ENCODE data around the gene P2RY1.

GRCh38 chr3:152874896-152875749 is 40.2 kb downstream of the P2RY1 start:
- TF ChIP-seq CTCF (IDR thresholded peaks at IDR 0.05 in 4 of 5, conservative IDR thresholded peaks at IDR 0.05 in 1 of 5), result no peak
- no peak for TF ChIP-seq POLR2A (IDR thresholded peaks at IDR 0.05)
